ENCODE data around the gene GNPDA1. TPM values are rescaled to one million over a fixed set of nuclear protein-coding genes. Genes with fewer than 3 reads are reported as not detected.

GNPDA1 gene
- total RNA-seq, 5 donors from 2014 or later (not counting 1 experiment from before 2014, with no cell fraction given), result 12.6 to 30.3 (median 29.3) TPM

DNA sequence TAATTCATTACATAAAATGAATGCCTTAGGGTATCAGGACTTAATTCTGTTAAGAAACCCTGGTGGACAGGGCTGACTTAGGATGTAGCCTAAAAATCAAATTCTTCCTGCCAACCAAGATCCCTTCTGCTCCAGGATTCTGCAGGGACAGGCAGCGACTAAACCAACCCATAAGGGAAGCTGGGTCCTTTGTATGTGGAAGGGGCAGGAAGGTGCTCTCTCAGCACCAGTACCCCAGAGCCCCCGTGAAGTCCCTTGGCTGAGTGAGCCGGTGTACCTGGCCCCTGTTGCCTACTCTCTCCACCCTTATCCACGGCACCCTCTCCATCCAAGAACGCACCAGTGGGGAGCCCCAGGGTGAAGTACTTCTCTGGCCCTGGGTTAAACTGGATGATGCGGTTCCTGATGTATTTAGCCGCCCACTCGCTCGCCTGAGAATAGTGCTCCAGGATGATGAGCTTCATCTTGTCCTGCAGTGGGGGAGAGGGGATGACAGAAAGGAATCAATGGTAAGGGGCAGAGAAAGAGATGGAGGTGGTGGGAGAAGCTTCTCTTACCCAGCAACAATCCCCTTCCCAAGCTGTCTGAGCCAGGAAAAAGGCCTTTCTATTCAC is 1.1 kb downstream of the GNPDA1 start:
- ATAC-seq (replicated peaks in 1 of 4), result no peak
- peak overlapping the region; percentile 78 to 84 (median 79) for H3K4me3 Mint-ChIP-seq
- CTCF ChIA-PET, result interaction anchor here (0.5 to 5.7 kb wide), 31 partner anchors 9 to 430 kb away, joined by 3 to 48 read pairs (median 4); partner anchors contain the start of genes NDFIP1 (in 1 of the 2), RELL2 (in 1 of the 2) and RNF14 (in 1 of the 2)
- no peaks in the 10 kb centered on the region for H3K27me3 Mint-ChIP-seq
- Histone ChIP-seq H3K4me1 (ENCODE audit: control insufficient read depth in 1 of 2, extremely low read depth in 1 of 2, insufficient read depth in 2 of 2, low read length in 2 of 2) (peaks cover 30 to 60% of the 10 kb centered on the region in 2 experiments), H3K27me3 (replicated peaks in 1 of 2; ENCODE audit: control insufficient read depth in 2 of 2, extremely low read depth in 1 of 2, insufficient read depth in 2 of 2, low read length in 1 of 2) (no peaks in the 10 kb centered on the region), H3K4me3 (ENCODE audit: control insufficient read depth in 1 of 2, extremely low read depth in 1 of 2, low read length in 1 of 2) (peak overlapping the region; percentile 69 to 78), H3K9me3 (no peaks in the 10 kb centered on the region), H3K27ac (ENCODE audit: low read length) (no peak overlapping the region), H3K36me3 (ENCODE audit: control insufficient read depth in 2 of 2, extremely low read depth in 1 of 2, insufficient read depth in 1 of 2, low read length in 1 of 2) (no peaks in the 10 kb centered on the region)
- H3K27ac Mint-ChIP-seq, result peak overlapping the region; percentile 78 to 86
- peaks cover 63 to 79% (median 64%) of the 10 kb centered on the region in 3 donors for H3K4me1 Mint-ChIP-seq
- DNase-seq, result no peak
- H3K9me3 Mint-ChIP-seq, result no peaks in the 10 kb centered on the region
- POLR2A ChIA-PET, result interaction anchor here (0.6 to 1.0 kb wide), 4 partner anchors 9 to 99 kb away, joined by 3 to 7 read pairs (median 5); no protein-coding TSS in a partner anchor
- 97% methylated on average over 6 of the region's 9 CpGs for WGBS (ENCODE audit: insufficient coverage)
- peaks cover 11% of the 10 kb centered on the region for H3K36me3 Mint-ChIP-seq

DNA sequence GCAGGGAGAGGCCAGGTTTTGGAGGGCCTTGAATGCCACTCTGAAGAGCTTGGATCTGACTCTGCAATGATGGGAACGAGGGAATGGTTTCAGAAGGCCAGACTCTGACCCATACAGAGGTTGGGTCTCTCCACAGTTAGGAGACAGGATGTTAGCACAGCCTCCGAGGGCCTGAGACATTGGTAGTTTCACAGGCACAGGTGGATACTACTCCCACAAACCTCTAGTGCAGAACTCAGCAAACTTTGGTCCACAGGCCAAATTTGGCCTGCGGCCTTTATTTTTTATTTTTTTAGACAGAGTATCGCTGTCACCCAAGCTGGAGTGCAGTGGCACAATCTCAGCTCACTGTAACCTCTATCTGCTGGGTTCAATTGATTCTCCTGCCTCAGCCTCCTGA is 2.9 kb downstream of the GNPDA1 start:
- WGBS (ENCODE audit: insufficient coverage), result 93% methylated on average over 2 of the region's 4 CpGs
- H3K4me3 ChIP-seq (ENCODE audit: control insufficient read depth in 1 of 2, extremely low read depth in 1 of 2, low read length in 1 of 2), result no peak overlapping the region
- ATAC-seq (replicated peaks in 1 of 4) (no peak), DNase-seq (no peak)
- Mint-ChIP-seq H3K4me3 (no peak overlapping the region), H3K36me3 (peaks cover 22% of the 10 kb centered on the region), H3K9me3 (no peaks in the 10 kb centered on the region), H3K4me1 (peaks cover 62 to 77% (median 62%) of the 10 kb centered on the region in 3 donors), H3K27ac (peak overlapping the region in 1 of 2 donors; percentile 18), H3K27me3 (no peaks in the 10 kb centered on the region)
- H3K36me3 ChIP-seq (ENCODE audit: control insufficient read depth in 2 of 2, extremely low read depth in 1 of 2, insufficient read depth in 1 of 2, low read length in 1 of 2), result peaks cover under 1 to 12% of the 10 kb centered on the region in 2 donors
- no peaks in the 10 kb centered on the region for H3K9me3 ChIP-seq
- H3K27ac ChIP-seq (ENCODE audit: low read length), result no peak overlapping the region
- POLR2A ChIA-PET, result interaction anchor here in 1 of 2 donors (0.6 kb wide), 1 partner anchor 139 kb away, joined by 6 read pairs; no protein-coding TSS in a partner anchor
- CTCF ChIA-PET, result interaction anchor here (0.6 to 1.2 kb wide), 7 partner anchors 16 to 133 kb away, joined by 3 to 5 read pairs (median 4); no protein-coding TSS in a partner anchor
- peaks cover 28 to 57% of the 10 kb centered on the region in 2 experiments for H3K4me1 ChIP-seq (ENCODE audit: control insufficient read depth in 1 of 2, extremely low read depth in 1 of 2, insufficient read depth in 2 of 2, low read length in 2 of 2)
- H3K27me3 ChIP-seq (replicated peaks in 1 of 2; ENCODE audit: control insufficient read depth in 2 of 2, extremely low read depth in 1 of 2, insufficient read depth in 2 of 2, low read length in 1 of 2), result no peaks in the 10 kb centered on the region

DNA sequence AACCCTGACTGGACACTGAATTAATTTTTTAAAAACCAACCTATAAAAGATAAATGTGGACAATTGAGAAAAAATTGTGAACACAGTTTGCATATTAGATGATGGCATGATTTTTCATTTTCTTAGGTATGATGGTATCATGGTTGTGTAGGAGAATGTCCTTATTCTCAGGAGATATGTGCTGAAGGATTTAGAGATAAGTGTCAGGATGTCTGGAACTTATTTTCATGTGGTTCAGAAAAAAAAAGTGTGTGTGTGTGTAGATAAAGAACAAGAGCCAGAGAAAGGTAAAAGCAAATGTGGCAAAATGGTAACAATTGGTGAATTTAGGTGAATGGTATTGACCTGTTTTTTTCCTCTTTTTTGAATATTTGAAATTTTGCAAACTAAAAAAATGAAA is 4.0 kb downstream of the GNPDA1 start:
- peaks cover 61 to 72% (median 62%) of the 10 kb centered on the region in 3 donors for H3K4me1 Mint-ChIP-seq
- H3K4me3 Mint-ChIP-seq, result no peak overlapping the region
- peaks cover 27% of the 10 kb centered on the region for H3K36me3 Mint-ChIP-seq
- DNase-seq (no peak), ATAC-seq (replicated peaks in 1 of 4) (no peak)
- Histone ChIP-seq H3K9me3 (no peaks in the 10 kb centered on the region), H3K27me3 (replicated peaks in 1 of 2; ENCODE audit: control insufficient read depth in 2 of 2, extremely low read depth in 1 of 2, insufficient read depth in 2 of 2, low read length in 1 of 2) (no peaks in the 10 kb centered on the region), H3K27ac (ENCODE audit: low read length) (no peak overlapping the region), H3K4me3 (ENCODE audit: control insufficient read depth in 1 of 2, extremely low read depth in 1 of 2, low read length in 1 of 2) (no peak overlapping the region), H3K36me3 (ENCODE audit: control insufficient read depth in 2 of 2, extremely low read depth in 1 of 2, insufficient read depth in 1 of 2, low read length in 1 of 2) (peaks cover 5 to 20% of the 10 kb centered on the region in 2 donors), H3K4me1 (ENCODE audit: control insufficient read depth in 1 of 2, extremely low read depth in 1 of 2, insufficient read depth in 2 of 2, low read length in 2 of 2) (peaks cover 37 to 48% of the 10 kb centered on the region in 2 experiments)
- no peak overlapping the region for H3K27ac Mint-ChIP-seq
- H3K27me3 Mint-ChIP-seq, result no peaks in the 10 kb centered on the region
- CTCF ChIA-PET, result interaction anchor here in 1 of 2 donors (0.6 to 1.4 kb wide), 4 partner anchors 60 to 134 kb away, joined by 3 to 4 read pairs (median 4); no protein-coding TSS in a partner anchor
- no peaks in the 10 kb centered on the region for H3K9me3 Mint-ChIP-seq
- POLR2A ChIA-PET, result interaction anchor here in 1 of 2 donors (0.7 kb wide), 1 partner anchor 16 kb away, joined by 3 read pairs; no protein-coding TSS in a partner anchor

DNA sequence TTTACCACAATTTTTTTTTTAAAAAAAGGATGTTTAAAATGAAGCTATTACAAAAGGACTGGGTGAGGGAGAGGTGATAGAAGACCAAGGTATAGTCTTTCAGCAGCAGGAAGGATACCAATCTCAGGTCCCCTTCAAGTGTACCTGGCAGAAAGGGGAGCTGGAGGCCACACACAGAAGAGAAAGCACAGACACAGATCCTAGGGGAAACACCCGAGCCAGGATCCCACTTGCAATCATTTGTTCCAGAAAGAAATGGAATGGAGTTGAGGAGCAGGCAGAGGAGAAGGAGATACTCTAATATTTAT is 5.6 kb downstream of the GNPDA1 start:
- no peaks in the 10 kb centered on the region for H3K9me3 Mint-ChIP-seq
- Histone ChIP-seq H3K4me1 (ENCODE audit: control insufficient read depth in 1 of 2, extremely low read depth in 1 of 2, insufficient read depth in 2 of 2, low read length in 2 of 2) (peaks cover 38 to 39% of the 10 kb centered on the region in 2 experiments), H3K9me3 (no peaks in the 10 kb centered on the region), H3K36me3 (ENCODE audit: control insufficient read depth in 2 of 2, extremely low read depth in 1 of 2, insufficient read depth in 1 of 2, low read length in 1 of 2) (peaks cover 5 to 32% of the 10 kb centered on the region in 2 donors), H3K27ac (ENCODE audit: low read length) (peak overlapping the region; percentile 41), H3K27me3 (replicated peaks in 1 of 2; ENCODE audit: control insufficient read depth in 2 of 2, extremely low read depth in 1 of 2, insufficient read depth in 2 of 2, low read length in 1 of 2) (no peaks in the 10 kb centered on the region), H3K4me3 (ENCODE audit: control insufficient read depth in 1 of 2, extremely low read depth in 1 of 2, low read length in 1 of 2) (no peak overlapping the region)
- H3K27ac Mint-ChIP-seq, result peak overlapping the region; percentile 89 to 95
- no CpG with 5 or more reads among the region's 1 CpG for WGBS (ENCODE audit: insufficient coverage)
- H3K27me3 Mint-ChIP-seq, result no peaks in the 10 kb centered on the region
- CTCF ChIA-PET, result interaction anchor here (0.6 to 1.0 kb wide), 3 partner anchors 8 to 136 kb away, joined by 3 to 4 read pairs (median 3); no protein-coding TSS in a partner anchor
- peaks cover 58 to 71% (median 66%) of the 10 kb centered on the region in 3 donors for H3K4me1 Mint-ChIP-seq
- peak overlapping the region; percentile 0 to 21 (median 2) for H3K4me3 Mint-ChIP-seq
- DNase-seq (no peak), ATAC-seq (replicated peaks in 1 of 4) (no peak)
- H3K36me3 Mint-ChIP-seq, result peaks cover 34% of the 10 kb centered on the region
- POLR2A ChIA-PET, result interaction anchor here in 1 of 2 donors (0.6 to 1.0 kb wide), 4 partner anchors 8 to 86 kb away, joined by 3 to 7 read pairs (median 4); no protein-coding TSS in a partner anchor

DNA sequence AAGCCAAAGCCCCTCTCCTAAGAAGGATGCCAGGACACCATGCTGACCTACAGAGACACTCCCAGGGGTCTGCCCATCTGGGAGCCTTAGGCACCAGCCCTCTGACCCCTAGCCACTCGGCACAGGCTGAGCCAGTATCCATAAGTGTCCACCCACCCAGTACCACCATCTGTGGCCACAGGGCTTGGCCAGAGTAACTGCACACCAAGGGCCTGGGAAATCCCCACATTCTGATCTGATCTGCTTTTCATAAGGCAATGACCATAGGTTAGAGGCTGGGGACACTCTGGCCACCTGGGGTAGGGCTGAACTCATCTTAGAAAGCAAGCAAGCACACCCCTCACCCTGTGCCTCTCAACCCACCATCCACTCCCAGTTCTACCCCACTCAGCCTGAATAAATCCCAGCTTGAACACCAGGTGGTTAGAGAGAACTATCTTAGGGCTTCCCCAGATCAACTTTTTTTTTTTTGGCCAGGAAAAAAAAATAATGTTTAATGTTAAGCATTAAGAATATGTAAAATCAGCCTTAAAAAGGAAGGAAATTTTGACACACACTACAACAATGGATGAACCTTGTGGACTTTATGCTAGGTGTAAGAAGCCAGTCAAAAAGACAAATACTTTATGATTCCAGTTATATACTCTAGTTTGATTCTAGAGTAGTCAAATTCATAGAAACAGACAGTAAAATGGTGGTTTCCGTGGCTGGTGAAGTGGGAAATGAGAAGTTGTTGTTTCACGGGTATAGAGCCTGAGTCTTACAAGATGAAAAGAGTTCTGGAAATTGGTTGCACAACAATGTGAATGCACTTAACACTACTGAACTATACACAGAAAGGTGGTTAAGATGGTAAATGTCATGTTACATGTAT is 6.2 kb downstream of the GNPDA1 start:
- Histone ChIP-seq H3K4me3 (ENCODE audit: control insufficient read depth in 1 of 2, extremely low read depth in 1 of 2, low read length in 1 of 2) (no peak overlapping the region), H3K9me3 (no peaks in the 10 kb centered on the region), H3K27ac (ENCODE audit: low read length) (peak overlapping the region; percentile 41), H3K36me3 (ENCODE audit: control insufficient read depth in 2 of 2, extremely low read depth in 1 of 2, insufficient read depth in 1 of 2, low read length in 1 of 2) (peaks cover 5 to 37% of the 10 kb centered on the region in 2 donors), H3K4me1 (ENCODE audit: control insufficient read depth in 1 of 2, extremely low read depth in 1 of 2, insufficient read depth in 2 of 2, low read length in 2 of 2) (peaks cover 33 to 37% of the 10 kb centered on the region in 2 experiments), H3K27me3 (replicated peaks in 1 of 2; ENCODE audit: control insufficient read depth in 2 of 2, extremely low read depth in 1 of 2, insufficient read depth in 2 of 2, low read length in 1 of 2) (no peaks in the 10 kb centered on the region)
- WGBS (ENCODE audit: insufficient coverage), result 100% methylated on average over 1 of the region's 3 CpGs
- H3K9me3 Mint-ChIP-seq, result no peaks in the 10 kb centered on the region
- CTCF ChIA-PET, result interaction anchor here (0.5 to 1.2 kb wide), 5 partner anchors 9 to 137 kb away, joined by 3 to 4 read pairs (median 3); no protein-coding TSS in a partner anchor
- POLR2A ChIA-PET, result interaction anchor here in 1 of 2 donors (0.7 to 1.0 kb wide), 3 partner anchors 9 to 87 kb away, joined by 3 to 4 read pairs (median 3); no protein-coding TSS in a partner anchor
- peak overlapping the region; percentile 2 to 34 (median 21) for H3K4me3 Mint-ChIP-seq
- H3K36me3 Mint-ChIP-seq, result peaks cover 40% of the 10 kb centered on the region
- DNase-seq (peak in 8 of 35 experiments; percentile 9 to 59 (median 28)), ATAC-seq (replicated peaks in 1 of 4) (peak; percentile 81 to 90 (median 84))
- H3K27ac Mint-ChIP-seq, result peak overlapping the region; percentile 89 to 95
- no peaks in the 10 kb centered on the region for H3K27me3 Mint-ChIP-seq
- peaks cover 52 to 66% (median 60%) of the 10 kb centered on the region in 3 donors for H3K4me1 Mint-ChIP-seq
